ENCODE measurements around the gene ZNF536. TPM values are rescaled to one million over a fixed set of nuclear protein-coding genes. Genes with fewer than 3 reads are reported as not detected.

ZNF536 gene
- total and polyA plus RNA-seq, 2 donors from 2014 or later = 0.19 to 0.25 TPM

DNA sequence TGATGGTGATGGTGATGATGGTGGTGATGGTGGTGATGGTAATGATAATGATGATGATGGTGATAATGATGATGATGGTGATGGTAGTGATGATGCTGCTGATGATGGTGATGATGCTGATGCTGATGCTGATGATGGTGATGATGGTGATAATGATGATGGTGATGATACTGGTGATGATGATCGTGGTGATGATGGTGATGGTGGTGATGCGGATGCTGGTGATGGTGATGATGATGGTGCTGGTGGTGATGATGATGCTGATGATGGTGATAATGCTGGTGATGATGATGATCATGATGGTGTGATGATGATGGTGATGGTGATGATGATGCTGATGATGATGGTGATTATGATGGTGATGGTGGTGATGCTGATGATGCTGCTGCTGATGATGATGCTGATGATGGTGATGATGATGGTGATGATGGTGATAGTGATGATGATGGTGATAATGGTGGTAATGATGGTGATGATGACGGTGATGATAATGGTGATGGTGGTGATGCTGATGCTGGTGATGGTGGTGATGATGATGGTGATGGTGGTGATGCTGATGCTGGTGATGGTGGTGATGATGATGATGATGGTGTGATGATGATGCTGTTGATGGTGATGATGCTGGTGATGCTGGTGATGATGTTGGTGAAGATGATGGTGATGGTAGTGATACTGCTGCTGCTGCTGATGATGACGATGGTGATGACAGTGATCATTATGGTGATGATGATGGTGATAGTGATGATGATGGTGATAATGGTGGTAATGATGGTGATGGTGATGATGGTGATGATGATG lies 62.8 kb downstream of the ZNF536 start:
- intact Hi-C loops (cut with DNase I) = no loop called here
- TF ChIP-seq, protein P1, sequence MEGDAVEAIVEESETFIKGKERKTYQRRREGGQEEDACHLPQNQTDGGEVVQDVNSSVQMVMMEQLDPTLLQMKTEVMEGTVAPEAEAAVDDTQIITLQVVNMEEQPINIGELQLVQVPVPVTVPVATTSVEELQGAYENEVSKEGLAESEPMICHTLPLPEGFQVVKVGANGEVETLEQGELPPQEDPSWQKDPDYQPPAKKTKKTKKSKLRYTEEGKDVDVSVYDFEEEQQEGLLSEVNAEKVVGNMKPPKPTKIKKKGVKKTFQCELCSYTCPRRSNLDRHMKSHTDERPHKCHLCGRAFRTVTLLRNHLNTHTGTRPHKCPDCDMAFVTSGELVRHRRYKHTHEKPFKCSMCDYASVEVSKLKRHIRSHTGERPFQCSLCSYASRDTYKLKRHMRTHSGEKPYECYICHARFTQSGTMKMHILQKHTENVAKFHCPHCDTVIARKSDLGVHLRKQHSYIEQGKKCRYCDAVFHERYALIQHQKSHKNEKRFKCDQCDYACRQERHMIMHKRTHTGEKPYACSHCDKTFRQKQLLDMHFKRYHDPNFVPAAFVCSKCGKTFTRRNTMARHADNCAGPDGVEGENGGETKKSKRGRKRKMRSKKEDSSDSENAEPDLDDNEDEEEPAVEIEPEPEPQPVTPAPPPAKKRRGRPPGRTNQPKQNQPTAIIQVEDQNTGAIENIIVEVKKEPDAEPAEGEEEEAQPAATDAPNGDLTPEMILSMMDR (IDR thresholded peaks at IDR 0.05; ENCODE audit: borderline replicate concordance, extremely low read depth, insufficient read depth) = no peak
- H3K36me3 ChIP-seq (ENCODE audit: control insufficient read depth in 2 of 3, insufficient read depth in 3 of 3, low read length in 3 of 3) = no peaks in the 10 kb centered on the region
- DNase-seq (no peak), FAIRE-seq (no peak)
- H3K27ac ChIP-seq (ENCODE audit: low read depth in 2 of 2, low read length in 2 of 2) = no peak overlapping the region
- H3K27me3 ChIP-seq (ENCODE audit: control insufficient read depth, insufficient read depth, low read length) = no peaks in the 10 kb centered on the region
- H3K9me3 ChIP-seq (ENCODE audit: control insufficient read depth in 2 of 3, insufficient read depth in 1 of 3, low read length in 3 of 3) = peaks cover 0 to 7% (median 0%) of the 10 kb centered on the region in 3 donors
- no peak overlapping the region for H3K9ac ChIP-seq (ENCODE audit: low read length in 3 of 3)
- H3K4me3 ChIP-seq (ENCODE audit: low read length in 3 of 3) = peak overlapping the region in 1 of 3 donors; percentile 2
- no peaks in the 10 kb centered on the region for H3K4me1 ChIP-seq (ENCODE audit: control insufficient read depth in 2 of 3, insufficient read depth in 2 of 3, low read depth in 1 of 3, low read length in 3 of 3)

- peaks cover 0 to 7% (median 0%) of the 10 kb centered on the region in 3 donors for H3K9me3 ChIP-seq (ENCODE audit: control insufficient read depth in 2 of 3, insufficient read depth in 1 of 3, low read length in 3 of 3)
- FAIRE-seq (no peak), DNase-seq (no peak)
- H3K9ac ChIP-seq (ENCODE audit: low read length in 3 of 3) = no peak overlapping the region
- no peak overlapping the region for H3K4me3 ChIP-seq (ENCODE audit: low read length in 3 of 3)
- H3K4me1 ChIP-seq (ENCODE audit: control insufficient read depth in 2 of 3, insufficient read depth in 2 of 3, low read depth in 1 of 3, low read length in 3 of 3) = no peaks in the 10 kb centered on the region
- TF ChIP-seq, protein P1 (IDR thresholded peaks at IDR 0.05; ENCODE audit: borderline replicate concordance, extremely low read depth, insufficient read depth) = no peak
- no peak overlapping the region for H3K27ac ChIP-seq (ENCODE audit: low read depth in 2 of 2, low read length in 2 of 2)
- intact Hi-C loops (cut with DNase I) = no loop called here
- no peaks in the 10 kb centered on the region for H3K36me3 ChIP-seq (ENCODE audit: control insufficient read depth in 2 of 3, insufficient read depth in 3 of 3, low read length in 3 of 3)
- no peaks in the 10 kb centered on the region for H3K27me3 ChIP-seq (ENCODE audit: control insufficient read depth, insufficient read depth, low read length)
Measured at GRCh38 chr19:30437869-30438268, 65.7 kb downstream of the ZNF536 start.

DNA sequence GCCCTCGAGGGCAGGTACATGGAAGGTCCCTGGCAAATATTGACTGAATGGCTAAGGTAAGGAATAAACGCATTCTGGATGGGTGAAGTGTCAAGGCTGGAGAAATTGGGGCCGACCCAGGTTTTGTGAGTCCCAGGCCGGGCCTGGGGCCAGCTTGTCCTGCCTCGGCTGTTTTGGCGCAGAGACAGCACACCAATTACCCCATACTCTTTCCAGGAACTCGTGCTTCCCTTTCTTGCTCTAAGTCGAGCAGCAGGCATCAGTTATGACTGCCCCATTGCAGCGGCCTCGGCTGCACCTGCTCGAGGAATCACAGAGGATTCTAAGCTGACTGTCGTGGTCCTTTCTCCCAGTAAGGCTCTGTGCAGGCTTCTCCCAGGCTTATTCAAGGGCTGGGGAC lies 67.1 kb downstream of the ZNF536 start:
- no peak overlapping the region for H3K27ac ChIP-seq (ENCODE audit: low read depth in 2 of 2, low read length in 2 of 2)
- TF ChIP-seq, protein P1 (IDR thresholded peaks at IDR 0.05; ENCODE audit: borderline replicate concordance, extremely low read depth, insufficient read depth) = no peak
- intact Hi-C loops (cut with DNase I) = no loop called here
- FAIRE-seq (no peak), DNase-seq (no peak)
- H3K27me3 ChIP-seq (ENCODE audit: control insufficient read depth, insufficient read depth, low read length) = no peaks in the 10 kb centered on the region
- no peak overlapping the region for H3K9ac ChIP-seq (ENCODE audit: low read length in 3 of 3)
- H3K4me3 ChIP-seq (ENCODE audit: low read length in 3 of 3) = no peak overlapping the region
- no peaks in the 10 kb centered on the region for H3K4me1 ChIP-seq (ENCODE audit: control insufficient read depth in 2 of 3, insufficient read depth in 2 of 3, low read depth in 1 of 3, low read length in 3 of 3)
- peaks cover 0 to 7% (median 0%) of the 10 kb centered on the region in 3 donors for H3K9me3 ChIP-seq (ENCODE audit: control insufficient read depth in 2 of 3, insufficient read depth in 1 of 3, low read length in 3 of 3)
- no peaks in the 10 kb centered on the region for H3K36me3 ChIP-seq (ENCODE audit: control insufficient read depth in 2 of 3, insufficient read depth in 3 of 3, low read length in 3 of 3)
